PC-3 (cell line): ENCODE measurements around the gene TMEM185B. TPM values are rescaled to one million over a fixed set of nuclear protein-coding genes. Genes with fewer than 3 reads are reported as not detected.
"Not testable (repeated sequence)": the region's sequence is repeated elsewhere in the genome, so short reads cannot be mapped to it uniquely, and the experiment has no call there.

Experiments used
- ATAC-seq: fragments of 200-7000 bp; cut with Tn5 transposase; 2 replicates; pipeline ENCODE4 v1.9.1; 2020; ENCODE audit warnings: mild to moderate bottlenecking, moderate library complexity
- BruUV-seq: library from RNA; stranded (reverse); fragments of 400-500 nt; replicated peaks from 2 replicates; lab custom pipeline; 2021; lab: Mats Ljungman, UMichigan
- CTCF ChIA-PET: fragments of 300-600 bp; sonication (Branson Sonifier 250); formaldehyde crosslinking; loops from one replicate; lab custom pipeline; 2022; ENCODE audit warnings: antibody characterized with exemption; lab: Charles Lee
- POLR2A ChIA-PET: fragments of 300-600 bp; sonication (Branson Sonifier 250); formaldehyde crosslinking; loops from one replicate; lab custom pipeline; 2022; ENCODE audit warnings: antibody characterized with exemption; ENCODE audit not compliant: unreplicated experiment; lab: Charles Lee
- DNase-seq: peaks from one replicate; pipeline ENCODE4 v3.0.0-alpha.2; 2015
- H2AFZ ChIP-seq: fragments of 300-600 bp; sonication (generic); 2 replicates; pipeline ENCODE4 v1.6.0; 2016; ENCODE audit warnings: antibody characterized with exemption, low read length
- H3F3A ChIP-seq: fragments of 300-600 bp; sonication (generic); one replicate; pipeline ENCODE4 v1.6.0; 2017; ENCODE audit warnings: antibody characterized with exemption, low read length, control low read depth, mild to moderate bottlenecking; ENCODE audit not compliant: unreplicated experiment
- H3K27ac ChIP-seq: fragments of 300-600 bp; sonication (generic); 2 replicates; pipeline ENCODE4 v1.5.1; 2016; ENCODE audit warnings: mild to moderate bottlenecking, low read length
- H3K27me3 ChIP-seq: fragments of 300-600 bp; sonication (generic); 2 replicates; pipeline ENCODE4 v1.6.1; 2016; ENCODE audit warnings: low read length, mixed read lengths
- H3K36me3 ChIP-seq: fragments of 300-600 bp; sonication (generic); 2 replicates; pipeline ENCODE4 v1.6.1; 2016; ENCODE audit warnings: low read depth, mixed run types, low read length, mixed read lengths
- H3K4me1 ChIP-seq: fragments of 300-600 bp; sonication (generic); 2 replicates; pipeline ENCODE4 v1.5.1; 2016; ENCODE audit warnings: low read length; ENCODE audit not compliant: insufficient read depth
- H3K4me2 ChIP-seq: fragments of 300-600 bp; sonication (generic); 2 replicates; pipeline ENCODE4 v1.6.0; 2016; ENCODE audit warnings: low read length
- H3K4me3 ChIP-seq: fragments of 300-600 bp; sonication (generic); 2 replicates; pipeline ENCODE4 v1.5.1; 2016; ENCODE audit warnings: mild to moderate bottlenecking, low read length, mixed read lengths
- H3K79me2 ChIP-seq: fragments of 300-600 bp; sonication (generic); 2 replicates; pipeline ENCODE4 v1.6.1; 2017; ENCODE audit warnings: low read length, mixed read lengths
- H3K9ac ChIP-seq: fragments of 300-600 bp; sonication (generic); 2 replicates; pipeline ENCODE4 v1.6.0; 2016; ENCODE audit warnings: mild to moderate bottlenecking, low read length
- H3K9me2 ChIP-seq: fragments of 300-600 bp; sonication (generic); replicated peaks from 2 replicates; pipeline ENCODE4 v1.6.1; 2016; ENCODE audit warnings: mixed run types, low read length, mixed read lengths
- H3K9me3 ChIP-seq: fragments of 300-600 bp; sonication (generic); 2 replicates; pipeline ENCODE4 v1.6.1; 2016; ENCODE audit warnings: low read length, mixed read lengths
- H4K20me1 ChIP-seq: fragments of 300-600 bp; sonication (generic); 2 replicates; pipeline ENCODE4 v1.6.1; 2016; ENCODE audit warnings: low read length, mixed read lengths
- EZH2 ChIP-seq: fragments of 300-600 bp; sonication (generic); IDR thresholded peaks from one replicate; pipeline ENCODE4 v1.6.1; 2017; ENCODE audit warnings: antibody characterized with exemption, mild to moderate bottlenecking, low read length; ENCODE audit not compliant: unreplicated experiment
- EZH2phosphoT487 ChIP-seq: fragments of 300-600 bp; sonication (generic); IDR thresholded peaks from 2 replicates; pipeline ENCODE4 v1.6.1; 2018; ENCODE audit warnings: mild to moderate bottlenecking, antibody characterized with exemption, low read length, borderline replicate concordance
- intact Hi-C: fragments of 100-400 bp; cut with micrococcal nuclease; formaldehyde crosslinking; loops from 2 replicates; pipeline ENCODE4 v1.9.0; 2023
- total RNA-seq: library from RNA; depleted of rRNA; stranded (reverse); fragments of >200 nt; gene quantifications from 2 replicates; pipeline ENCODE4 v1.2.3, GENCODE V29; 2014
- TF ChIP-seq, protein P1 (sequence below): fragments of 300-600 bp; sonication (generic); conservative IDR thresholded peaks from 2 replicates; pipeline ENCODE4 v1.5.1; 2017; ENCODE audit warnings: antibody characterized with exemption, low read depth, mild to moderate bottlenecking, low read length

TMEM185B gene
- total RNA-seq, 1 experiment from 2014 or later: 67.5 TPM

DNA sequence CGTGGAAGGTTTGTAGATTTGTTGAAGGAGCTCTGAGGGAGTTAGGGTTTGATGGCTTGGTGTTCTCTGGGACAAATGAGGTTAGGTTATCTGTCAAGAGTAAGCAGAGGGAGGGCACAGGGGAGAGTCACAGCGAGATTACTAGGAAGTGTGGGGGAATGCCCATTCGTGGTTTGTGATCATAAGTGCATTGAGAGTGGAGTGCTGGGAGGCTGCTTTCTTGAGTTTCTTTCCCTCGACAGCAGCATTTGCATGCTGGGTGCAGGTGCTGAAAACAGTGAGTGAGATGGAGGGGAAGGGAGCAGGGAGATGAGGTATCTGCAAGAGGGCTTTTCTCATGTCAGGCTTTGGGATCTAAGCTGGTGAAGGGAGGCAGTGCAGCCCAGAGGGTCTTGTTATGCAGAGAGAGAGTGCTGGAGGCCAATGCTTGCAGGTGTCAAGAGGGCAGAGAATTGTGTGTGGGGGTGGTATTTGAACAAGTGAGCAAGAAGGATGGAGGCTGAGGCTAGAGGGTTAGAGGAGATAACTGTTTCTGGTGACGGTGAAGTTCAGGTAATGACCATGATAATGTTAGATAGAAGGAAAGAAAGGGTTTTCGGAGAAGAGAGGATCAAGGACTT is 38.3 kb upstream of the TMEM185B start:
- Histone ChIP-seq H3F3A (no peaks in the 10 kb centered on the region), H3K9me2 (no peaks in the 10 kb centered on the region), H3K27me3 (no peaks in the 10 kb centered on the region), H3K36me3 (peaks cover 3% of the 10 kb centered on the region; the same call in 1 of the 2 replicates), H3K4me2 (no peak overlapping the region), H3K9ac (no peak overlapping the region), H4K20me1 (peaks cover 20% of the 10 kb centered on the region; the same call in 1 of the 2 replicates), H3K9me3 (no peaks in the 10 kb centered on the region), H3K27ac (no peak overlapping the region), H2AFZ (no peak overlapping the region), H3K79me2 (peaks cover 79% of the 10 kb centered on the region), H3K4me3 (no peak overlapping the region), H3K4me1 (0 out of 2 replicates have a peak, but pooled peaks cover 8% of the 10 kb centered on the region)
- DNase-seq (no peak), ATAC-seq (no peak)
- no TSS peak for BruUV-seq
- intact Hi-C loops: no loop called here
- ChIA-PET CTCF (no interaction called here), POLR2A (no interaction called here)
- TF ChIP-seq EZH2 (no peak), EZH2phosphoT487 (no peak)
- TF ChIP-seq, protein P1, sequence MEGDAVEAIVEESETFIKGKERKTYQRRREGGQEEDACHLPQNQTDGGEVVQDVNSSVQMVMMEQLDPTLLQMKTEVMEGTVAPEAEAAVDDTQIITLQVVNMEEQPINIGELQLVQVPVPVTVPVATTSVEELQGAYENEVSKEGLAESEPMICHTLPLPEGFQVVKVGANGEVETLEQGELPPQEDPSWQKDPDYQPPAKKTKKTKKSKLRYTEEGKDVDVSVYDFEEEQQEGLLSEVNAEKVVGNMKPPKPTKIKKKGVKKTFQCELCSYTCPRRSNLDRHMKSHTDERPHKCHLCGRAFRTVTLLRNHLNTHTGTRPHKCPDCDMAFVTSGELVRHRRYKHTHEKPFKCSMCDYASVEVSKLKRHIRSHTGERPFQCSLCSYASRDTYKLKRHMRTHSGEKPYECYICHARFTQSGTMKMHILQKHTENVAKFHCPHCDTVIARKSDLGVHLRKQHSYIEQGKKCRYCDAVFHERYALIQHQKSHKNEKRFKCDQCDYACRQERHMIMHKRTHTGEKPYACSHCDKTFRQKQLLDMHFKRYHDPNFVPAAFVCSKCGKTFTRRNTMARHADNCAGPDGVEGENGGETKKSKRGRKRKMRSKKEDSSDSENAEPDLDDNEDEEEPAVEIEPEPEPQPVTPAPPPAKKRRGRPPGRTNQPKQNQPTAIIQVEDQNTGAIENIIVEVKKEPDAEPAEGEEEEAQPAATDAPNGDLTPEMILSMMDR: no peak

DNA sequence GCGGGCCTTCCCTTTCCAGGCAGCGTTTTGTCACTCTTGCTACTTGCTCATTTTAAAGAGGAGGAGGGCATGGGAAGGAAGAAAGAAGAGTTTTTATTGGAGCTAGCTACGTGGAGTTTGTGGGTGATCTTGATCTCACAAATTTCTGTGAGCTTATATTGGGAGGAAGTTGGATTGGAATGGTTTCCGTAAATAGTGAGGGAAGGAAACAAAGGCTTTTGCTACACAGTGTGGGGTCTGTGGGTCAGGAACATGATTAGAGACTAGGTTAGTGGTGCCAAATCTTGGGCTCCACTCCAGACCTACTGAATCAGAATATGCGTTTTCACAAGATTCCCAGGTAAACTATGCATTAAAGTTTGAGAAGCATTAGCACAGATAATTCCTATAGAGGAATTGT is 37.5 kb upstream of the TMEM185B start:
- no peak for ATAC-seq
- no TSS peak for BruUV-seq

DNA sequence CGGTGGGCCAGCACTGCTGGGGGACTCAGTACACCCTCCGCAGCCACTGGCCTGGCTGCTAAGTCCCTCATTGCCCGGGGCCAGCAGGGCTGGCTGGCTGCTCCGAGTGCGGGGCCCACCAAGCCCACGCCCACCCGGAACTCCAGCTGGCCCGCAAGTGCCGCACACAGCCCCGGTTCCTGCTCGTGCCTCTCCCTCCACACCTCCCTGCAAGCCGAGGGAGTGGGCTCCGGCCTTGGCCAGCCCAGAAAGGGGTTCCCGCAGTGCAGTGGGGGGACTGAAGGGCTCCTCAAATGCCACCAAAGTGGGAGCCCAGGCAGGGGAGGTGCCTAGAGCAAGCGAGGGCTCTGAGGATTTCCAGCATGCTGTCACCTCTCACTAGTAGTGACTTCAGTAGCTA is 36.7 kb upstream of the TMEM185B start:
- H3K27ac ChIP-seq, H3K4me3 ChIP-seq, CTCF ChIA-PET, H3K9ac ChIP-seq, H3K27me3 ChIP-seq, H3K4me2 ChIP-seq, ATAC-seq, H3K9me3 ChIP-seq, H3F3A ChIP-seq, DNase-seq, H3K36me3 ChIP-seq, BruUV-seq, H2AFZ ChIP-seq, intact Hi-C loops, POLR2A ChIA-PET, H3K9me2 ChIP-seq: not testable (repeated sequence)
- peaks cover 18% of the 10 kb centered on the region; the same call in 1 of the 2 replicates for H4K20me1 ChIP-seq
- H3K79me2 ChIP-seq: peaks cover 79% of the 10 kb centered on the region
- H3K4me1 ChIP-seq: 0 out of 2 replicates have a peak, but pooled peaks cover 15% of the 10 kb centered on the region

More for the DNA sequence above, 37.5 kb upstream of the TMEM185B start:
- TF ChIP-seq EZH2phosphoT487 (no peak), EZH2 (no peak)
- TF ChIP-seq, protein P1: no peak
- Histone ChIP-seq H3K36me3 (peaks cover 3% of the 10 kb centered on the region; the same call in 1 of the 2 replicates), H3K27ac (no peak overlapping the region), H3K4me3 (no peak overlapping the region), H3F3A (no peaks in the 10 kb centered on the region), H2AFZ (no peak overlapping the region), H3K9ac (no peak overlapping the region), H3K9me2 (no peaks in the 10 kb centered on the region), H3K27me3 (no peaks in the 10 kb centered on the region), H3K4me1 (0 out of 2 replicates have a peak, but pooled peaks cover 8% of the 10 kb centered on the region), H4K20me1 (peaks cover 20% of the 10 kb centered on the region; the same call in 1 of the 2 replicates), H3K4me2 (no peak overlapping the region), H3K9me3 (no peaks in the 10 kb centered on the region), H3K79me2 (peaks cover 79% of the 10 kb centered on the region)
- no peak for DNase-seq
- POLR2A ChIA-PET: no interaction called here
- CTCF ChIA-PET: no interaction called here
- intact Hi-C loops: no loop called here
